ENCODE results near the gene KPNA6. TPM values are rescaled to one million over a fixed set of nuclear protein-coding genes. Genes with fewer than 3 reads are reported as not detected.
"Not testable (repeated sequence)": the region's sequence is repeated elsewhere in the genome, so short reads cannot be mapped to it uniquely, and the experiment has no call there.

Gene KPNA6
- total RNA-seq, 2 donors from 2014 or later: 37.9 to 56.9 TPM

DNA sequence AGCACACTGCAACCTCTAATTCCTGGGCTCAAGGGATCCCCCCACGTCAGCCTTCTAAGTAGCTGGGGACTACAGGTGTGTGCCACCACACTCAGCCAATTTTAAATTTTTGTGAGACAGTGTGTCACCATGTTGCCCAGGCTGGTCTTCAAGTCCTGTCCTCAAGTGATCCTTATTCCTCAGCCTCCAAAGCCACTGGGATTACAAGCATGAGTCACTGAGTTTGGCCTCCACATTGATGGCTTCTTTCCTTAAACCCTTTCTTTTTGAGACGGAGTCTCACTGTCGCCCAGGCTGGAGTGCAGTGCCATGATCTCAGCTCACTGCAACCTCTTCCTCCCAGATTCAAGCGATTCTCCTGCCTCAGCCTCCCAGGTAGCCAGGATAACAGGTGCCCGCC is 7.6 kb downstream of the KPNA6 start:
- TF ChIP-seq, protein P1, sequence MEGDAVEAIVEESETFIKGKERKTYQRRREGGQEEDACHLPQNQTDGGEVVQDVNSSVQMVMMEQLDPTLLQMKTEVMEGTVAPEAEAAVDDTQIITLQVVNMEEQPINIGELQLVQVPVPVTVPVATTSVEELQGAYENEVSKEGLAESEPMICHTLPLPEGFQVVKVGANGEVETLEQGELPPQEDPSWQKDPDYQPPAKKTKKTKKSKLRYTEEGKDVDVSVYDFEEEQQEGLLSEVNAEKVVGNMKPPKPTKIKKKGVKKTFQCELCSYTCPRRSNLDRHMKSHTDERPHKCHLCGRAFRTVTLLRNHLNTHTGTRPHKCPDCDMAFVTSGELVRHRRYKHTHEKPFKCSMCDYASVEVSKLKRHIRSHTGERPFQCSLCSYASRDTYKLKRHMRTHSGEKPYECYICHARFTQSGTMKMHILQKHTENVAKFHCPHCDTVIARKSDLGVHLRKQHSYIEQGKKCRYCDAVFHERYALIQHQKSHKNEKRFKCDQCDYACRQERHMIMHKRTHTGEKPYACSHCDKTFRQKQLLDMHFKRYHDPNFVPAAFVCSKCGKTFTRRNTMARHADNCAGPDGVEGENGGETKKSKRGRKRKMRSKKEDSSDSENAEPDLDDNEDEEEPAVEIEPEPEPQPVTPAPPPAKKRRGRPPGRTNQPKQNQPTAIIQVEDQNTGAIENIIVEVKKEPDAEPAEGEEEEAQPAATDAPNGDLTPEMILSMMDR (IDR thresholded peaks at IDR 0.05): no peak
- TF ChIP-seq POLR2A (IDR thresholded peaks at IDR 0.05) (no peak), POLR2AphosphoS5 (IDR thresholded peaks at IDR 0.05) (no peak)
- no peaks in the 10 kb centered on the region for H3K27me3 ChIP-seq (replicated peaks; ENCODE audit: insufficient read depth)
- intact Hi-C loops (cut with DNase I): no loop called here
- 92% methylated on average over 5 of the region's 5 CpGs for WGBS
- no peaks in the 10 kb centered on the region for H3K9me3 ChIP-seq
- H3K27ac ChIP-seq: no peak overlapping the region
- H3K4me1 ChIP-seq (replicated peaks): no peaks in the 10 kb centered on the region
- DNase-seq (ENCODE audit: low spot score): no peak
- H3K36me3 ChIP-seq: no peaks in the 10 kb centered on the region
- H3K4me3 ChIP-seq: no peak overlapping the region

DNA sequence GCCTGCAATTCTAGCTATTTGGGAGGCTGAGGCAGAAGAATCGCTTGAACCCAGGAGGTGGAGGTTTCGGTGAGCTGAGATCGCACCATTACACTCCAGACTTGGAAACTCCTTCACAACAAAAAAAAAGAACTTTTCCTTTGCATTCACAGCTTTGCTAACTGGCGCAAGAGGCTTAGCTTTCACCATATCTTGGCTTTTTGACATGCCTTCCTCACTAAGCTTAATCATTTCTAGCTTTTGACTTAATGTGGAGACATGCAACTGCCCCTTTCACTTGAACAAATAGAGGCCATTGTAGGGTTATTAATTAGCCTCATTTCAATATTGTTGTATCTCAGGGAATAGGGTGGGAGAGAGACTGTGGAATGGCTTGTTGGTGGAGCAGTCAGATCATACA is 8.7 kb downstream of the KPNA6 start:
- Histone ChIP-seq H3K27ac (no peak overlapping the region), H3K4me1 (replicated peaks) (no peaks in the 10 kb centered on the region), H3K27me3 (replicated peaks; ENCODE audit: insufficient read depth) (no peaks in the 10 kb centered on the region), H3K9me3 (no peaks in the 10 kb centered on the region), H3K36me3 (no peaks in the 10 kb centered on the region), H3K4me3 (no peak overlapping the region)
- 96% methylated on average over 4 of the region's 4 CpGs for WGBS
- TF ChIP-seq POLR2A (IDR thresholded peaks at IDR 0.05) (no peak), POLR2AphosphoS5 (IDR thresholded peaks at IDR 0.05) (no peak)
- intact Hi-C loops (cut with DNase I): no loop called here
- DNase-seq (ENCODE audit: low spot score): no peak

DNA sequence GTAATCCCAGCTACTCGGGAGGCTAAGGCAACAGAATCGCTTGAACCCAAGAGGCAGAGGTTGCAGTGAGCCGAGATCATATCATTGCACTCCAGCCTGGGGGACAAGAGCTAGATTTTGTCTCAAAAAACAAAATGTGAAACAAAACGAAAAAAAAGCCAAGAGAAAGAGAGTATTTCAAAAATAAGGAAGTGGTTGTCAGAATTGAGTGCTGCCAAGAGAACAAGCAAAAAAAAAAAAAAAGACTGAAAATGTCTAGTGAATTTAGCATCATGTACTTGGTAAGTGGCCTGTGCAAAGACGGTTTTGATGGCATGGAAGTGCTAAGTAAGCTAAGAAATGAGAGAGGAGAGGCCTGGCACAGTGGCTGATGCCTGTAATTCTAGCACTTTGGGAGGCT is 14.3 kb downstream of the KPNA6 start:
- 70% methylated on average over 5 of the region's 5 CpGs for WGBS
- Histone ChIP-seq H3K36me3 (no peaks in the 10 kb centered on the region), H3K27me3 (replicated peaks; ENCODE audit: insufficient read depth) (no peaks in the 10 kb centered on the region), H3K4me3 (no peak overlapping the region), H3K27ac (no peak overlapping the region), H3K9me3 (no peaks in the 10 kb centered on the region), H3K4me1 (replicated peaks) (no peaks in the 10 kb centered on the region)
- TF ChIP-seq, protein P1 (IDR thresholded peaks at IDR 0.05): no peak
- TF ChIP-seq POLR2AphosphoS5 (IDR thresholded peaks at IDR 0.05): no peak
- TF ChIP-seq POLR2A (IDR thresholded peaks at IDR 0.05): no peak
- intact Hi-C loops (cut with DNase I): no loop called here
- DNase-seq (ENCODE audit: low spot score): no peak

DNA sequence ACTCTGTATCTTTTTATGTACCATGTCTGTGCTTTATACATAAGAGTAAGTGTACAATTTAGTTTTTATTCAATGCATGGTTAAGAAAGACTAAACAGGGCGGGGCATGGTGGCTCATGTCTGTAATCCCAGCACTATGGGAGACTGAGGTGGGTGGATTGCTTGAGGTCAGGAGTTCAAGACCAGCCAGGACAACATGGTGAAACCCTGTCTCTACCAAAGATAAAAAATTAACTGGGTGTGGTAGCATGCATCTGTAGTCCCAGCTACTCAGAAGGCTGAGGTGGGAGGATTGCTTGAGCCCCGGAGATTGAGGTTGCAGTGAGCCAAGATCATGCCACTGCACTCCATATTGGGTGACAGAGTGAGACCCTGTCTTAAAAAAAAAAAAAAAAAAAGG is 15.5 kb downstream of the KPNA6 start:
- H3K4me1 ChIP-seq (replicated peaks); DNase-seq (ENCODE audit: low spot score); H3K27ac ChIP-seq; H3K9me3 ChIP-seq; H3K36me3 ChIP-seq; H3K4me3 ChIP-seq; intact Hi-C loops (cut with DNase I); H3K27me3 ChIP-seq (replicated peaks; ENCODE audit: insufficient read depth): not testable (repeated sequence)
- 93% methylated on average over 2 of the region's 2 CpGs for WGBS

DNA sequence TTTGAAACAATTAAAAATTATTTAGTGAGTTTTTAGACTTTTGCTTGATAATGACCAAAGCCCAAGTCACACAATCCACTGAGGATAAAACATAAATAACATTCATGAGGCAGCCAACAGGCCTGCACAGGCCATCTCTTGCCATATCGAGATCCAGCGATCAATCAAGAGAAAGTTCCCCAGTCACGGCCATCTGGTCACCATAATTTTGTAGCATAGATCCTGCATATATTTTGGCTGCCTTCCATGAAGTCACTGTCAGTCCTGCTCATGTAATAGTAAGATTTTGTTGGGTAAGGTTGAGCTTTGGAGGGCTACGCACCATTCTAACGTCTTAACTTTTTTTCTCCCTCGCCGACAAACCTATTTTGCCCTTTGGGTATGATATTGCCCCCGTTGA is 17.5 kb downstream of the KPNA6 start:
- H3K9me3 ChIP-seq: no peaks in the 10 kb centered on the region
- no peak for DNase-seq (ENCODE audit: low spot score)
- intact Hi-C loops (cut with DNase I): no loop called here
- H3K4me1 ChIP-seq (replicated peaks): no peaks in the 10 kb centered on the region
- 82% methylated on average over 8 of the region's 8 CpGs for WGBS
- H3K27me3 ChIP-seq (replicated peaks; ENCODE audit: insufficient read depth): no peaks in the 10 kb centered on the region
- no peak overlapping the region for H3K4me3 ChIP-seq
- H3K36me3 ChIP-seq: no peaks in the 10 kb centered on the region
- H3K27ac ChIP-seq: no peak overlapping the region
- no peak for TF ChIP-seq POLR2AphosphoS5 (IDR thresholded peaks at IDR 0.05)
- TF ChIP-seq POLR2A (IDR thresholded peaks at IDR 0.05): no peak
- TF ChIP-seq, protein P1 (IDR thresholded peaks at IDR 0.05): no peak

DNA sequence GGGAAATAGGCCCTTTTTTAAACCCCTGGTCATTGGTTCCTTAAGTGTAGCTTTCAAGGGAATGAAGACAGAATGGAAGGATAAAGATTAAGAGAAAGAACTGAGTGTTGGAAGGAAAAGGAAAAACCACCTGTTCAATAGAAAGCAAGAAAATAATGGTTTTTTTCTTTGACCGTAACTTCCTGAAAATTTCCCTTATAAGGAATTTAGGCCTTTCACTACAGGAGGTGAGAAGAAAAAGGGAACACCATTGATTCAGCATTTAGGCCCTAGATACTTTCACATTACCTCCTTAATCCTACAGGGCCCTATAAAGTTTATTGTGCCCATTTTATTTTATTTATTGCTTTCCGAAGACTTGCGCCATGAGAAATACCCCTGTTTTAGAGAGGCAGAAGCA is 18.9 kb downstream of the KPNA6 start:
- Histone ChIP-seq H3K4me1 (replicated peaks) (no peaks in the 10 kb centered on the region), H3K36me3 (no peaks in the 10 kb centered on the region), H3K27ac (no peak overlapping the region), H3K27me3 (replicated peaks; ENCODE audit: insufficient read depth) (no peaks in the 10 kb centered on the region), H3K9me3 (no peaks in the 10 kb centered on the region), H3K4me3 (no peak overlapping the region)
- no peak for DNase-seq (ENCODE audit: low spot score)
- intact Hi-C loops (cut with DNase I): no loop called here
- WGBS: 81% methylated on average over 3 of the region's 3 CpGs
- TF ChIP-seq POLR2AphosphoS5 (IDR thresholded peaks at IDR 0.05) (no peak), POLR2A (IDR thresholded peaks at IDR 0.05) (no peak)
- TF ChIP-seq, protein P1 (IDR thresholded peaks at IDR 0.05): no peak

Measured in prostate gland (tissue), 2 donors.